Ishikawa (cell line): ENCODE measurements around the gene OSBPL8.

Source experiments
- RAD21 ChIP-seq: IDR thresholded peaks from 2 replicates; pipeline ENCODE4 v1.6.1; 2012; ENCODE audit warnings: low read depth
- REST ChIP-seq: IDR thresholded peaks from 2 replicates; pipeline ENCODE4 v1.6.1; 2012; ENCODE audit warnings: low read depth, mild to moderate bottlenecking
- TEAD4 ChIP-seq: IDR thresholded peaks from 2 replicates; pipeline ENCODE4 v1.6.1; 2012
- YY1 ChIP-seq: IDR thresholded peaks from 2 replicates; pipeline ENCODE4 v1.6.1; 2012; ENCODE audit warnings: low read depth

- TF ChIP-seq TEAD4: no peak
- TF ChIP-seq YY1: no peak
- TF ChIP-seq REST: no peak
- TF ChIP-seq RAD21: no peak
Observed at GRCh38 chr12:76495556-76495955, 64.0 kb downstream of the OSBPL8 start.
